HG02798 (cell line): ENCODE measurements around the gene TAF9.
"Not testable (repeated sequence)": the region's sequence is repeated elsewhere in the genome, so short reads cannot be mapped to it uniquely, and the experiment has no call there.

Experiments
- ATAC-seq: cut with Tn5 transposase; IDR thresholded peaks from one replicate; pipeline ENCODE4 v1.9.1; 2021; ENCODE audit warnings: mild to moderate bottlenecking; ENCODE audit not compliant: unreplicated experiment, poor library complexity

TAF9 gene, protein sequence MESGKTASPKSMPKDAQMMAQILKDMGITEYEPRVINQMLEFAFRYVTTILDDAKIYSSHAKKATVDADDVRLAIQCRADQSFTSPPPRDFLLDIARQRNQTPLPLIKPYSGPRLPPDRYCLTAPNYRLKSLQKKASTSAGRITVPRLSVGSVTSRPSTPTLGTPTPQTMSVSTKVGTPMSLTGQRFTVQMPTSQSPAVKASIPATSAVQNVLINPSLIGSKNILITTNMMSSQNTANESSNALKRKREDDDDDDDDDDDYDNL

DNA sequence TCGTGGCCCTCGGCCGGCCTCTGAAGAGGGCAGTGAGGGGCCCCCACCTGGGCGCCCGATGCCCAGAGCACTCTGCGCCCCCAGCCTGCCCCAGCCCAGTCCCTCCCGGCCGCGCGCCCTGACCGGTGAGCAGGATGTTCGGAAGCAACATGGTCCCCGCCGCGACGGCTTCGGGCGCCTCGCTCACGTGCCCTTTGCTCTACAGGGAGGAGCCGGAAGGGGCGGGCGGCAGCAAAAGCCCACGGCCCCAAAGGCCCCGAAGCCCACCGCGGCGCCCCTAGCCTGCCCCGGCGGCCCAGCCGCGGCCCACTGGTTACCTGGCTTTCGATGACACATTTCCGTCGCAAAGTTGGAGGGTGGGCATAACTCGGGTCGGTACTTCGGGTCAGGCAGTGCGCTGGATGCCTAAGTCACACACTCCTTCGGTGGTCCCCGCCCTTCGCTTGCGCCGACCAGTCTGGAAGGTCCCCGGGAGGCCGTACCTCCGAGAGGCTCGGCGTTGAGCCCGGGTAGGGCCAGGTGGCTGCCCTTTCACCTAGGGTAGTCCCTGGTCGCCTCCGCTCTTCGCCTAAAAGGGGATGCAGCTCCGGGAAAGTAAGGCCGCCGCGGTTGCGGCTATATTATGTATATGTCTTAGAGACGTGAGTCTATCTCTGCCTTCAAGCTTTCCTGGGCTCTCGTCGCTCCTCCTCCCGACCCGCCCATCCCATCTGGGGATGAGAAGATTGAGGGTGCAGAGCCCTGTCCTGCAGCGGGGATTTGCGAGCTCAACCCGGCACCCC lies at the start of gene TAF9, which contains the start of the genes AK6 and RAD17:
Gene TAF9, minus strand, starts transcription at position 181 of the 782 bp plus-strand sequence. CDS start 3,783 bp downstream, outside the sequence.
Gene AK6, minus strand, starts transcription at position 181 of the 782 bp plus-strand sequence. Its CDS starts 30 bp downstream, at position 151.
Gene RAD17, plus strand, starts transcription at position 479 of the 782 bp plus-strand sequence. CDS start 2,391 bp downstream, outside the sequence.
- ATAC-seq, result peak; percentile 93

DNA sequence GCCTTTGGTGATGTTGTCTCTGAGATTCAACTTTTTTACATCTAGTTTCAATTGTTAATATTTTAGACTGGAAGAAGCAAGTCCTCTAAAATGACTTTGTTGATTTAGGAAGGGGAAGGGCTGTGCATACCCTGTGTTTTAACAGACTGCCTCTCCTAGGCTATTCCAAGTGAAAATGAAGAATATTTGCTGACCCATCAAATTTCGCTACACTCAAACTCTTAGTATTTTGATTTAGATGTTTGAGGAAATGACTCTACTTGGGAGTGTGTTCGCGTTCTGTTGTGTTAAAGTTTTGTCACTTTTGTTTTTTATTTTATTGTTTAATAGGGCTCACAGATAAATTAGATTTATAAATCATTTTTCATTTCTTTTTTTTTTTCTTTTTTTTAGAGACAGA lies 49.2 kb upstream of the TAF9 start:
- ATAC-seq, result no peak

DNA sequence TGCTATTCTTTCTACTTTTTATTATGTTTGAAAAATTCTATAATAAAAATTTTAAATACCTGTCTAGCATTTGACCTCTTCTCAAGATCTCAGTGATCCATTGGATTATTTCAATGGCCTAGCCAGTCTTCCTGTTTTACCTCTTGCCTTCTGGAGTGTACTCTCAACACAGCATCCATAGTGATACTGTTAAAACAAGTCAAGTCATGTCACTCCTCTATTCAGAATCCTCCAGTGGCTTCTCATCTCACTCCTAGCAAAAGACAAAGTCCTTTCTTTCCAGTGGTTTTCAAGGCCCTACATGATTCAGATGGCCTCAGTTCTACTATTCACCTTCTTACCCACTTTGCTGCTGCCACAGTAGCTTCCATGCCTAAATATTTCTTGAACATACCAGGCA lies 47.4 kb upstream of the TAF9 start:
- no peak for ATAC-seq

DNA sequence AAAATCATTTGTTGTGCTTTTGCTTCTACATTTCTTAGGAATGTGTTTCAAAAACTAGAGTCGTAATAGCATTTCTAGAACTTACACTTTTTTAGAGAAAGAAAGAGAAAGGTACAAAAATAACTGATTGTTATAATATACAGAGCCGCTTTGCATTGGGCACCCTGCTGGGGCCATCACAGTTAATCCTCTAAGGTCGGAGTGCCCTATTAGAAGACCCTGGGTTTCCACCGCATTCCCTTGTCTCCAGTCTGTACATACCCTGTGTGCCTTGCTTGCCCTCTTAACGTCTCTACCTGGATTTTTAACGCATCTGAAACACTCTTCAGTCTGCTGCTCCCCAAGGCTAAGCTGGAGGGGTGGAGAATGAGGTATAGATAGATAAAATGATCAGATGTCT lies 46.9 kb upstream of the TAF9 start:
- ATAC-seq, result no peak

DNA sequence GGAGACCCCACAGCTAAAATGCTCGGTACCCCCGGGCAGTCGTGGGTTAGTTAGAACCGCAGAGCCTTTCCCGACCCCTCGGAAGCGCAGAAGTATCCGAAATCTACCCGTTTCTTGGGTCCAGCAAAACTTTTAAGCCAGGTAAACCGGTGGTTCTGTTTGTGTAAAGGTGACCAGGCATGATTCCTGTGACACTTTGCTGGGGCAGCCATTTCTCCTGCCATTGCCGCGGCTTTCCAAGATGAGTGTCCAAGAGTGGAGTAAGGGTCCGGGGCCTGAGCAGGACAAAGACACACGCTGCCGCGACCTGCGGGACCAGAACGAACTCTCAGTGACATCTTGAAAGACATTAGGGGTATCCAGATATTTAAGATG lies 46.3 kb upstream of the TAF9 start:
- ATAC-seq, result no peak

DNA sequence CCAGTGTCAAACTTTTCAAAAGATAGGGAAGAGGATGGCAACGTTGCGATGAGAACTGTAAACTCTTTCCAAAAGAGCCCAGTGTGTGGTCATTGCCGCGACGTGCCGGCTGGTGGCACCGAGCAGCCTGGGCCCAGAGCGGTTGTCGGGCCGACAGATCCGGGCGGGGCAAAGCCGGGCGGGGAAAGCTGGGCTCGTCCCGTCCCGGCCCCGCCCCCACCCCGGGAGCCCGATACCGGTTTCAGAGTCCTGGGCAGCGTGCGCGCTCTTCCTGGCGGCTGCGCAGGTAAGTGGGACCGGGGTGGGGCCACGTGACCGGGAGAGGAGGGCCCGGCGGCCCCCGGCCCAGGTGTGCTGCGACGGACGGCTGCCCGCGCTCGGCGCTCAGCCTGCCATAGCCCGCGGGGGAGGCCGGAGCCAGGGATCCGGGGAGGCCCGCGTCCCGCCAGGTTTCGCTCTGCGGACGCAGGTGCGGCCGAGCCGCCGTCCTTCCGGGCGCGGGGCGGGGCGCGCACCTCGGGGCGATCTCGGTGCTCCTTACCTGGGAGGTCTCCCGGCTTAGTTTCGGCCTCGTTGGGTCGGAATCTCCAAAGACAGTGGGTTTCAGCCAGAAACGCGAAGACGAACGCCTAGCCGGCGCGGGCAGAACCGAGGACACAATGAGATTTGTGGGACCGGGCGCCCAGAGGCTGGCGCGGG lies 45.7 kb upstream of the TAF9 start, which contains the start of gene MARVELD2:
Gene MARVELD2, plus strand, starts transcription at position 232 of the 699 bp plus-strand sequence. CDS start 4,270 bp downstream, outside the sequence.
- ATAC-seq, result peak; percentile 83

DNA sequence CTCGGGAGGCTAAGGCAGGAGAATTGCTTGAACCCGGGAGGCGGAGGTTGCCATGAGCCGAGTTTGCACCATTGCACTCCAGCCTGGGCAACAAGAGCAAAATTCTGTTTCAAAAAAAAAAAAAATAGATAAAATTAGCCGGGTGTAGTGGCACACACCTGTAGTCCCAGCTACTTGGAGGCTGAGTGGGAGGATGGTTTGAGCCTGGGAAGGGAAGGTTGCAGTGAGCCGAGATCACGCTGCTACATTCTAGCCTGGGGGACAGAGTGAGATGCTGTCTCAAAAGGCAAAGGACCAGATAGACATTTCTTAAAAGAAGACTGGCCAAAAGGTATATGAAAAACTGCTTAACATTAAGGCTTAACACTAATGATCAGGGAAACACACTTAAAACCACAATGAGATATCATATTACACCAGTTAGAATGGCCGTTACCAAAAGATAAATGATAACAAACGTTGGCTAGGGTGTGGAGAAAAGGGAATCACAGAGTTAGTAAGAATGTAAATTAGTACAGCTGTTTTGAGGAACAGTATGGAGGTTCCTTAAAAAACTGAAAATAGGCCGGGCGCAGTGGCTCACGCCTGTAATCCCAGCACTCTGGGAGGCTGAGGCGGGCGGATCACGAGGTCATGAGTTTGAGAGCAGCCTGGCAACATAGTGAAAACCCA lies 35.5 kb upstream of the TAF9 start:
- no peak for ATAC-seq

DNA sequence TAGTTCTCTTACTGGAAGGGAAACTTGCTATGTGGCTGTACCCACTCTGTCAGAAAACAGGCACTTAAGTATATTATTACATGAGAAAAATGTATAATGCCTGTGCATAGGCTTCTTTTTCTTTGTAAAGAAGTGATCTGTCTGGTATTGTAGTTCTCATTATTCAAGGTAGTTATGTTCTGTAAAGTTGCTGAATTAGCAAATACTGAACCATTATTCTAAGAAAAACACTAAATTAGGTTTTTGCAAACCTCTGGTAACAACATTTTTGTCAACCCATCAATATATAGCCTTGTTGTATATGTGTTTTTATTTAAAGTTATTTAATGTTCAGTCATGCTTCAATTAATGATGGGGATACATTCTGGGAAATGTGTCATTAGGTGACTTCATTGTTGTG lies 9.1 kb upstream of the TAF9 start:
- ATAC-seq, result no peak

DNA sequence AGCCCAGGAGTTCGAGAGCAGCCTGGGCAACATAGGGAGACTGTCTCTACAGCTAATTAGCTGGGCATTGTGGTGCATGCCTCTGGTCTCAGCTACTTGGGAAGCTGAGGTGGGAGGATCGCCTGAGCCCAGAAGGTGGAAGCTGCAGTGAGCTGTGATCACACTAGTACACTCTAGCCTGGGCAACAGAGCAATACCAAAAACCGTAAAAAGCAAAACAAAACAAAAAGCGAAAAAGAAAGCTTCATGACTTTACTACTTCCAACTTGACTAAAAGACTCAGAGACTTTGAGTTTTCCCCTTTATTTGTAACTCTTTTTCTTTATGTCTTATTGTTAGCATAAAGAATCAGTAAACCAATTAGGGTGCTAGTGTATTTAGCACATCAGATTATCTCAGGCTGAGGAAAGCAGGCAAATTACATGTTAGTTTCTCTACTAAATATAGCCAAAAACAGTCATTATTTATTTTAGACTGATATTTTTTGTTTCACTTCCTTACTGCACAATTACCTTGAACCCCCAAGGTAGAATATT lies 5.7 kb upstream of the TAF9 start:
- ATAC-seq, result peak; percentile 74

DNA sequence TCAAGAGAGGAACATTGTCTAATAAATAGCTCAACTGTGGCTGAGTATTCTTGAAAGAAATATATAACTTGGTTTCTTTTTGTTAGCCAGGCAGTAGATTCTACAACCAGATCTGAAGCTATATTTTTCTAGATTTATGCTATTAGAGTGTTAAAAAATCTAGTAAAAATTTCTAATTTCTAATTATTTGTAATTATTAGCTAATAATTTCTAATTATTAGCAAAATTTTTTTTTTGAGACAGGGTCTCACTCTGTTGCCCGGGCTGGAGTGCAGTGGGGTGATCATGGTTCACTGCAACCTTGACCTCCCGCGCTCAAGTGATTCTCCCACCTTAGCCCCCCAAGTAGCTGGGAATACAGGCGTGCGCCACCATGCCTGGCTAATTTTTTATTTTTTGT lies 3.1 kb upstream of the TAF9 start:
- no peak for ATAC-seq

DNA sequence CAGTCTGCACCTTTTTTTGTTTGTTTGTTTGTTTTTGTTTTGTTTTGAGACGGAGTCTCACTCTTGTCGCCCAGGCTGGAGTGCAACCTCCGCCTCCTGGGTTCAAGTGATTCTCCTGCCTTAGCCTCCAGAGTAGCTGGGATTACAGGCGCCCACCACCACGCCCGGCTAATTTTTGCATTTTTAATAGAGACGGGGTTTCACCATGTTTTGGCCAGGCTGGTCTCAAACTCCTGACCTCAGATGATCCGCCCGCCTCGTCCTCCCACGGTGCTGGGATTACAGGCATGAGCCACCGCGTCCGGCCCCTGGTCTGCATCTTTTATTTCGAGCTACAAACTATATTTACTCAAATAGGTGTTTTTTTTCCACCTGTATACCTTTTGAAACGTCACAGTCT lies 1.0 kb upstream of the TAF9 start:
- not testable (repeated sequence) for ATAC-seq

DNA sequence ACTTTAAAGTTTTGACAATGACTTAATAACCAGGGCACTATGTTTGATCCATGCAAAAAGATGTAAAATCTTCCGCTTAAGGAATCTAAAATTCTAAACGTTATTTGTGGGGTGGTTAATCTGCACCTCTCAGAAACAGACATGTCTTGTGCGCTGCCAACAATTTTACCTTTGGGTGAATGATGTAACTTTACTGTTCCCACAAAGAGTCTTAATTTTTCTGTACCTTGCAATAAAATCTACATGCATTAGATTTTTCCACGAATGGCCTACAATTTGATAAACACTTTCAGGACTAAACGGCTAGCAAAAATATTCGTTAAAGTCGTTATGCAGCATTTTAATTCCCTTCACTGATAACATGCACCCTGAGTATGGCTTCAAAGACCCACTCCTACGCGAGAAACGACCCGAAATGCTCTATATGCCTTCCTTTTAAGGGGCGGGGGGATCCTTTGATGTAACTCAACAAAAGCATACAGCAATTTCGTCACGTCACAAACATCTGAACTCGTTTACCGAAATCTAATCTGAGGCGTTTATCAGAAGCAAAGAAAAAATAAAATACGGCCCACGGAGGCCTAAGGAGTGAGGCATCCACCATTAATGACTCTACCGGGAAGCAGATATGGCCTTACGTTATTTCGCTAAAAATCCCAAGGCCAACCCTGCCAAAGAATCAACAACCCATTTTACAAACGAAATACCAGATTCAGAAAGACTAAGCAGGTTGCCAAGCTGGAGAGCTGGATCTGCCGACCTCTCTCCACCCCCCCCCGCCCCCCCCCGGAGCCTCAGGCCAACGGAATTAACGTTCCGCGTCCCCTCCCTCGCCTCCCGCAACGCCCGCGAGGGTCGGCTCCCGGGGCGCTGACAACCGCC lies 621 bp downstream of the TAF9 start:
- ATAC-seq, result peak; percentile 35

DNA sequence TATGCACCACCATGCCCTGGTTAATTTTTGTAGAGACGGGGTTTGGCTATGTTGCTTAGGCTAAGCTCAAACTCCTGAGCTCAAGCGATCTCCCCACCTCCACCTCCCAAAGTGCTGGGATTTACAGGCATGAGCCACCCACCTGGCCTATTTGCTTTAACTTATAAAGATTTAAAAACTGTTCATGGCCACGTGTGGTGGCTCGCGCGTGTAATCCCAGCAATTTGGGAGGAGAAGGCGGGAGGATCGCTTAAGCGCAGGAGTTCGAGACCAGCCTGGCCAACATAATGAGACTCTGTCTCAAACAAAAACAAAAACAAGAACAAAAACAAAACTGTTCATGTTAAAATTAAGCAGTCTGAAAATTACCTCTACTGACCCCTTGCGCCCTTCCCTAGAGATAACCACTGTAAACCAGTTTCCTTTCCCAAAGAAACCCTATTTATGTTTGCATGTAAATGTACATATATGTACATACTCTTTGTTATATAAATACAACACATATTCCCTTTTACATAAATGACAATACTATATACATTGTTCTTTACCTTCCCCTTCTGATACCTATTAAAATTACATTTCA lies 1.5 kb downstream of the TAF9 start:
- no peak for ATAC-seq

DNA sequence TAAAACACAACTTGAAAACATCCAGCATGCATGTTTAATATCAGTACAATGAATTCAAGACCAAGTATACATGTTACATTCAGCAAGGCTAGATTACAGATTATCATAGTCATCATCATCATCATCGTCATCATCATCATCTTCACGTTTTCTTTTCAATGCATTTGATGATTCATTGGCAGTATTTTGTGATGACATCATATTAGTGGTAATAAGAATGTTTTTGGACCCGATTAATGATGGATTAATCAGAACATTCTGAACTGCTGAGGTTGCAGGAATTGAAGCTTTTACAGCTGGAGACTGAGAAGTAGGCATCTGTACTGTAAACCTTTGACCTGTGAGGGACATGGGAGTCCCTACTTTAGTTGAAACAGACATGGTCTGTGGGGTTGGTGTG lies 4.5 kb downstream of the TAF9 start:
- ATAC-seq, result no peak

DNA sequence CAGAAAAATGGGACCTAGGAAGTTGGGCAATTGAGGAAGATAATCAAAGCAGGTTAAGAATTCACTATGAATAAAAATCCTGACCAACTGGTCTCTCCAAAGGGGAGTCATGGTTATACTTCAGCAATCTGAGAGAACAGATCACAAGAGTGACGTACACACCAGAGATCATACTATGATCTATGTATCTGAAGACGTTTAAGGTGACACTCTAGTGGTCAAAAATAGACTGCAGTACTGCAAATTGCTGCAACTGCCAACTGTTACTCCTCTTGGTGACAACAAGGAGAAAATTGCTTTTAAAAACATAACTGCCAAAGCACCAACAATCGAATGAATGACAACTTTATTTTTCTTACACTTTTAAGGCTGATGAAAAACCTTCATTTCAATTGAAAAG lies 4.9 kb downstream of the TAF9 start:
- no peak for ATAC-seq

DNA sequence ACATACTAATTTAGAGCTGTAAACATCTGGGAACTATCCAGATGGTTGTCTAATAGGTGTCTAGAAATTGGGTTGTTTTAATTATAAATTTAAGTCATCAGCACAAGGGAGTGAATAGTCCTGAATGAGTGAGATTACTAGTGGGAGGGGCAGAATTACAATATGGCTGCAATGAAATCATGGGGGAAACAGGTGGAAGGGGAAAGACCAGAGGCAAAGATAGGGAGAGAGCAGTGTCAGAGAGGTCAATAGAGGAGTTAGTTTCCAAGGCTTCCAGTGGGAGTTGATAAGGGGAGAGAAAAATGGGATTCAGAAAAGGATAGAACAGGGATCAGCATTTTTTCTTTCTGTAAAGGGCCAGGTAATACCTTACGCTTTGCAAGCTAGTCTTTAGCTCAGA lies 8.9 kb downstream of the TAF9 start:
- ATAC-seq, result no peak

DNA sequence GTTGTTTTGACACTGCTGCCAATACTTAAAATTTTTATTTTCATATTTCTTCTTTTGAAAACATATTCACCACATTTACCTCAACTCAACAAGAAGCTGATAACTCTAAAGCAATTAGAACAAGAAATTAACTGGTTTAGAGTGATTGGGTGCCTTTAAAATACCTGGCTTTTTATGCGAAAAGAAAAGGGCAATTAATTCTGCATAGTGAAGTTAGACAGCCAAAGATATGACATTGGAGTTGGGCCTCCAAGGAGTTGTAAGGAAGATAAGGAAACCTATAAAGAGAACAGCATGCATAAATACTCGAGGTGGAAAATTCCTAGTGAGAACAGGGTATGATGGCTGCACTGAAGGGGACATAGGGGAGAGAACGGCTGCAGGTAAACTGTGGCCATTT lies 9.6 kb downstream of the TAF9 start:
- no peak for ATAC-seq

DNA sequence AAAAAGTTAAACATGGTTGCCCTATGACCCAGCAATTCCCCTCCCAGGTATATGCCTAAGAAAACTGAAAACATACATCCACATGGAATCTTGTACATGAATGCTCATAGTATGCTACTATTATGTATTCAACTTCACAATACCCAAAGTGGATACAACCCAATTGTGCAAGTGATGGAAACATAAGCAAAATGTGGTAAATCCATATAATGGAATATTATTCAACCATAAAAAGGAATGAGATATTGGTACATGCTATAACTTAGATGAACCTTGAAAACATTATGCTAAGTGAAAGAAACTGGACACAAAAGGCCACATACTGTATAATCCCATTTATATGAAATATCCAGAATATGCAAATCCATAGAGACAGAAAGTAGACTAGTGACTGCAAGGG lies 18.7 kb downstream of the TAF9 start:
- ATAC-seq, result no peak

DNA sequence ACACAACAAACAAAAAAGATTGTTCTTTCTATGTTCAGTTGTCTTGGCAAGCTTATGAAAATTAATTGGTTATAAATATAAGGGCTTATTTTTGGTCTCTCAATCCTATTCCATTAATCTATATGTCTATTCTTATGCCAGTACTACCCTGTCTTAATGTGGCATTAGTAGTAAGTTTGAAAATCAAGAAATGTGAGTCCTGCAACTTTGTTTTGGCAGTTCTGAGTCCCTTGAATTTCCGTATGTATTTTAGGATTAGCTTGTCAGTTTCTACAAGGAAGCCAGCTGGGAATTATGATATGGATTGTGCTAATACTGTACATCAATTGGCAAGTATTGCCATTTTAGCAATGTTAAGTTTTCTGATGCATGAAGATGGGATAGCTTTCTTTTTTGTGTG lies 26.2 kb downstream of the TAF9 start:
- ATAC-seq, result no peak
